Measurements from ENCODE around the gene NDC80. TPM values are rescaled to one million over a fixed set of nuclear protein-coding genes. Genes with fewer than 3 reads are reported as not detected.

The NDC80 gene
- total RNA-seq, 1 donor from 2014 or later: not detected

DNA sequence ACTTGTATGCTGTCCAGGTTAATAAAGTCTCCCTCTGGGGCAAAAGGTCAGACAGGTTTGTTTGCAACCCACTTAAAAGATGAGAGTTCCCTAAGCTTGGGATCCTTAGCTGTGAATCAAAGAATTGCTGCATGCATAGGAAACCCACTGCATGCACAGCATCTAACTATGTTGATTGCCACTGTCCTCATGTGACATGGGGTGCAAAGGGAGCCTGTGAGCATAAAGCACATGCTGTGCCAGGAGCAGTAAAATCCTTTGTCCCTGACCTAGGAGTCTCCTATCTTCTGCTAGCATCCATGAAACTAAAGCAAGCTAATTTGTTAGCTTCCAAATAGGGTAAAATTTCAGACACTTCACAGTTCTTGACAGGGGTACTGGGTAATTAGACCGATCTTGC lies 13.8 kb upstream of the NDC80 start:
- Histone ChIP-seq H3K27ac (no peak overlapping the region), H3K9me3 (no peaks in the 10 kb centered on the region), H3K4me3 (no peak overlapping the region), H3K4me1 (no peaks in the 10 kb centered on the region), H3K36me3 (peaks cover 4 to 6% of the 10 kb centered on the region in 2 donors), H3K27me3 (no peaks in the 10 kb centered on the region)
- no peak for DNase-seq (ENCODE audit: low spot score in 2 of 2)
- intact Hi-C loops (cut with DNase I): no loop called here
- TF ChIP-seq, protein P1, sequence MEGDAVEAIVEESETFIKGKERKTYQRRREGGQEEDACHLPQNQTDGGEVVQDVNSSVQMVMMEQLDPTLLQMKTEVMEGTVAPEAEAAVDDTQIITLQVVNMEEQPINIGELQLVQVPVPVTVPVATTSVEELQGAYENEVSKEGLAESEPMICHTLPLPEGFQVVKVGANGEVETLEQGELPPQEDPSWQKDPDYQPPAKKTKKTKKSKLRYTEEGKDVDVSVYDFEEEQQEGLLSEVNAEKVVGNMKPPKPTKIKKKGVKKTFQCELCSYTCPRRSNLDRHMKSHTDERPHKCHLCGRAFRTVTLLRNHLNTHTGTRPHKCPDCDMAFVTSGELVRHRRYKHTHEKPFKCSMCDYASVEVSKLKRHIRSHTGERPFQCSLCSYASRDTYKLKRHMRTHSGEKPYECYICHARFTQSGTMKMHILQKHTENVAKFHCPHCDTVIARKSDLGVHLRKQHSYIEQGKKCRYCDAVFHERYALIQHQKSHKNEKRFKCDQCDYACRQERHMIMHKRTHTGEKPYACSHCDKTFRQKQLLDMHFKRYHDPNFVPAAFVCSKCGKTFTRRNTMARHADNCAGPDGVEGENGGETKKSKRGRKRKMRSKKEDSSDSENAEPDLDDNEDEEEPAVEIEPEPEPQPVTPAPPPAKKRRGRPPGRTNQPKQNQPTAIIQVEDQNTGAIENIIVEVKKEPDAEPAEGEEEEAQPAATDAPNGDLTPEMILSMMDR (IDR thresholded peaks at IDR 0.05): no peak

DNA sequence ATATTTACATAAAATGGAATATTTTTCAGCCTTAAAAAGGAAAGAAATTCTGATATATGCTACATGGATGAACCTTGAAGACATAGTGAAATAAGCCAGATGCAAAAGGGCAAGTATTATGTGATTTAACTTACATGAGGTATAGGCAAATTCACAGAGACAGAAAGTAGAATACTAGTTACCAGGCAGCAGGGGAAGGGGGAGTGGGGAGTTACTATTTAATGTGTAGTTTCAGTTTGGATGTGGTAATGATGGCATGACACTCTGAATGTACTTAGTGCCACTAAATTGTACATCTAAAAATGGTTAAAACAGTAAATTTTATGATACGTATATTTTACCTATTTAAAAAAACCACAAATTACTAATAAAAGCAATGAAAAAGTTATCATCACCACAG lies 12.1 kb upstream of the NDC80 start:
- no peaks in the 10 kb centered on the region for H3K9me3 ChIP-seq
- no peak for DNase-seq (ENCODE audit: low spot score in 2 of 2)
- H3K4me1 ChIP-seq: no peaks in the 10 kb centered on the region
- H3K27me3 ChIP-seq: no peaks in the 10 kb centered on the region
- no peak overlapping the region for H3K27ac ChIP-seq
- intact Hi-C loops (cut with DNase I): no loop called here
- H3K36me3 ChIP-seq: peaks cover 5 to 6% of the 10 kb centered on the region in 2 donors
- TF ChIP-seq, protein P1 (IDR thresholded peaks at IDR 0.05): no peak
- no peak overlapping the region for H3K4me3 ChIP-seq

DNA sequence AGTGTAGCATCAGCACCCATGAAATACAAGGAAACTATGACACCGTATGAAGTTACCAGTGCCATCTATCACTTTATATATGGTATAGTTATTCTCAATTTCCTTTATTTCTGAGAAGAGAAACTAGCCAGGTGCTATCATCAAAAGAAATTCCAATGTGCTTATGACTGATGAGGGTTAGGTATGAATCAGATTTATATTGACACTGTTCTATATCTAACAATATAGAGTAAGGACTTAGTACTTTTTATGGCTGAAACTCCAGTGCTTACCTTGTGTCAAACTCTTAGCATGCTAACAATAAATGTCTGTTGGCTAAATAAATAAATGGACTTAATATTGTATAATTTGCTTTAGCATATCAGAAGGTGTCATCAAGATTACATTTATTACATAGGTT lies 7.0 kb upstream of the NDC80 start:
- no peaks in the 10 kb centered on the region for H3K27me3 ChIP-seq
- H3K4me3 ChIP-seq: no peak overlapping the region
- H3K36me3 ChIP-seq: peaks cover 6 to 11% of the 10 kb centered on the region in 2 donors
- intact Hi-C loops (cut with DNase I): no loop called here
- no peaks in the 10 kb centered on the region for H3K9me3 ChIP-seq
- no peaks in the 10 kb centered on the region for H3K4me1 ChIP-seq
- H3K27ac ChIP-seq: no peak overlapping the region
- TF ChIP-seq, protein P1 (IDR thresholded peaks at IDR 0.05): no peak
- DNase-seq (ENCODE audit: low spot score in 2 of 2): no peak

DNA sequence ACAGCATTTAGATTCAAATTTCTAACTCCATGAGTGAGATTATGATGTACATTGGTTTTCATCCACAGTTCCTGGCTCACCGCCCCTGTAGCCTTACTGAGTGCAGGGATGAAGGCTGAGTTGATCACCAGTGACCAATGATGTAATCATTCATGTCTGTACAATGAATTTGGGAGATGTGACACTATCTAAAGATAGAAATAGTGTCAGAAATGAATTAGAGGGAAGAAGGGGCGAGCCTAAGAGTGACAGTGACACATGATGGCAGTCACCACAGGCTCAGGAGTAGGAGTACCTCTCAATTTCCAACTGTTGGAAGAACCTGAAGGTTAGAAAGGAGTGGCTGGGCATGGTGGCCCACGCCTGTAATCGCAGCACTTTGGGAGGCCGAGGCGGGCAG lies 3.2 kb upstream of the NDC80 start:
- Histone ChIP-seq H3K4me1 (peaks cover 0 to 5% of the 10 kb centered on the region in 2 donors), H3K9me3 (no peaks in the 10 kb centered on the region), H3K27me3 (no peaks in the 10 kb centered on the region), H3K27ac (no peak overlapping the region), H3K4me3 (no peak overlapping the region), H3K36me3 (peaks cover 0 to 7% of the 10 kb centered on the region in 2 donors)
- intact Hi-C loops (cut with DNase I): no loop called here
- TF ChIP-seq, protein P1 (IDR thresholded peaks at IDR 0.05): no peak
- no peak for DNase-seq (ENCODE audit: low spot score in 2 of 2)

DNA sequence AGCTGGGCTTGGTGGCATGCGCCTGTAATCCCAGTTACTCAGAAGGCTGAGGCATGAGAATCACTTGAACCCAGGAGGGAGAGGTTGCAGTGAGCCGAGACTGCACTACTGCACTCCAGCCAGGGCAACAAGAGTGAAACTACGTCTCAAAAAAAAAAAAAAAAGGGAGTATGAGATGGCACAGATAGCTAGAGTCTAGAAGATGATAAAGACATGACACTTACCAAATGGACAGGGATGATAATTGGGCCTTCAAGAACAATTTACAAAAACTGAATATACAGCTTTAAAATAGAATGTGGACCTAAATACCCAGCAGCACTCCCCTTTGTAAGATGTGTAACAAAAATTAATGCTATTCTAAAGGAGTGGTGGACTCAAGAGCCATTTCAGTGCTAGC lies 2.8 kb upstream of the NDC80 start:
- Histone ChIP-seq H3K36me3 (peaks cover 0 to 7% of the 10 kb centered on the region in 2 donors), H3K27me3 (no peaks in the 10 kb centered on the region), H3K4me3 (no peak overlapping the region), H3K4me1 (peaks cover 0 to 5% of the 10 kb centered on the region in 2 donors), H3K27ac (no peak overlapping the region), H3K9me3 (no peaks in the 10 kb centered on the region)
- intact Hi-C loops (cut with DNase I): no loop called here
- DNase-seq (ENCODE audit: low spot score in 2 of 2): no peak
- TF ChIP-seq, protein P1 (IDR thresholded peaks at IDR 0.05): no peak

Data from ascending aorta (tissue), 2 donors.